Measurements from ENCODE around the gene ACVR1.
"Not testable (repeated sequence)": the region's sequence is repeated elsewhere in the genome, so short reads cannot be mapped to it uniquely, and the experiment has no call there.

The ACVR1 gene

DNA sequence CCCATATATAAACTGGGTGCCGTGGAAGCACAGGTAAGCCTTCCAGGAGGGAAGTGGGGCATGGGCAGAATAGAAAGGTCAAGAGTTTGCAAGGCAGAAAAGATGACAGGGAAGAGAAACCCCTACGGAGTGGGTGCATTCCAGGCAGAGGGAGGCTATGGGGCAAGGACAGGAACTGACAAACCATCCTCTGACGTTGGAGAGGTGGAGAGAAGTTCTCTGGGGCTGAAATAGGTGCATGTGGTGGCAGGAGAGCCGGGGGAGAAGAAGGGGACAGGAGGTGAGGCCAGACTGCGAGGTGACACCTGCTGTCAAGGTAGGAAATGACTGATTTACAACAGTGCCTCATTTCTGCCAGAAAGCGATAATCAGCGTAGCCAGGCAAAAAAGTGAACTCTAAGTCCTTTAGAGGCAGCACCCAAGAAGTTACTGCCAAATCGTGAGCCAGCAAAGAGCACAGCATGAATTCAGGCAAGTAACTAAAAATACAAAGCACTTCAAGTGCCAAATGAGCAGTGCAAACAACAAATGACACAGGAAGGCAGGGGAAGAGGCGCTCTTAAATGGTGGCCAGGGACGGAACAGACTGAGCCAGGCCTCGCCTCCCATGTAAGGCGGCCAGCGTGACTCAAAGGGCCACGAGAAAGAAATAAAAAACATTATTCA is 134.2 kb downstream of the ACVR1 start:
- Mint-ChIP-seq H3K27me3 (no peaks in the 10 kb centered on the region), H3K9me3 (no peaks in the 10 kb centered on the region), H3K27ac (no peak overlapping the region), H3K36me3 (ENCODE audit: insufficient read depth) (peaks cover 5% of the 10 kb centered on the region), H3K4me3 (no peak overlapping the region), H3K4me1 (ENCODE audit: low read depth in 2 of 2) (peaks cover 3 to 5% of the 10 kb centered on the region in 2 donors)
- ATAC-seq (replicated peaks) (no peak), DNase-seq (no peak)

GRCh38 chr2:157737656-157738055 is 138.5 kb downstream of the ACVR1 start:
- H3K4me3 Mint-ChIP-seq, result no peak overlapping the region
- no peak for ATAC-seq (replicated peaks)
- peaks cover 16% of the 10 kb centered on the region for H3K36me3 Mint-ChIP-seq (ENCODE audit: insufficient read depth)
- no peaks in the 10 kb centered on the region for H3K9me3 Mint-ChIP-seq
- H3K4me1 Mint-ChIP-seq (ENCODE audit: low read depth in 2 of 2), result peaks cover 0 to under 1% of the 10 kb centered on the region in 2 donors
- no peaks in the 10 kb centered on the region for H3K27me3 Mint-ChIP-seq
- no peak overlapping the region for H3K27ac Mint-ChIP-seq
- no peak for DNase-seq

GRCh38 chr2:157735532-157735931 is 140.6 kb downstream of the ACVR1 start:
- H3K9me3 Mint-ChIP-seq, result no peaks in the 10 kb centered on the region
- no peak for ATAC-seq (replicated peaks)
- H3K36me3 Mint-ChIP-seq (ENCODE audit: insufficient read depth), result peaks cover 23% of the 10 kb centered on the region

GRCh38 chr2:157733263-157733662 is 142.9 kb downstream of the ACVR1 start:
- peaks cover 0 to 5% of the 10 kb centered on the region in 2 donors for H3K4me1 Mint-ChIP-seq (ENCODE audit: low read depth in 2 of 2)
- no peak overlapping the region for H3K27ac Mint-ChIP-seq
- no peaks in the 10 kb centered on the region for H3K27me3 Mint-ChIP-seq
- DNase-seq, result no peak
- H3K9me3 Mint-ChIP-seq, result peaks cover 3 to 10% of the 10 kb centered on the region in 2 donors
- H3K36me3 Mint-ChIP-seq (ENCODE audit: insufficient read depth), result peaks cover 23% of the 10 kb centered on the region
- H3K4me3 Mint-ChIP-seq, result no peak overlapping the region
- ATAC-seq (replicated peaks), result no peak

More at GRCh38 chr2:157735532-157735931, 140.6 kb downstream of the ACVR1 start:
- H3K27ac Mint-ChIP-seq, result no peak overlapping the region
- H3K27me3 Mint-ChIP-seq, result no peaks in the 10 kb centered on the region
- no peak overlapping the region for H3K4me3 Mint-ChIP-seq
- H3K4me1 Mint-ChIP-seq (ENCODE audit: low read depth in 2 of 2), result no peaks in the 10 kb centered on the region
- no peak for DNase-seq

- ATAC-seq (replicated peaks) (no peak), DNase-seq (no peak)
- Mint-ChIP-seq H3K36me3 (ENCODE audit: insufficient read depth) (peaks cover 23% of the 10 kb centered on the region), H3K4me3 (no peak overlapping the region), H3K4me1 (ENCODE audit: low read depth in 2 of 2) (peaks cover 0 to 5% of the 10 kb centered on the region in 2 donors), H3K27me3 (no peaks in the 10 kb centered on the region), H3K9me3 (peaks cover 3 to 10% of the 10 kb centered on the region in 2 donors), H3K27ac (no peak overlapping the region)
These were observed 143.5 kb downstream of the ACVR1 start for GRCh38 chr2:157732596-157732995.

GRCh38 chr2:157727693-157728092 is 148.4 kb downstream of the ACVR1 start:
- Mint-ChIP-seq H3K9me3 (peaks cover 7 to 23% of the 10 kb centered on the region in 2 donors), H3K36me3 (ENCODE audit: insufficient read depth) (peaks cover 6% of the 10 kb centered on the region), H3K4me3 (no peak overlapping the region), H3K27me3 (no peaks in the 10 kb centered on the region), H3K27ac (no peak overlapping the region), H3K4me1 (ENCODE audit: low read depth in 2 of 2) (peaks cover 0 to 5% of the 10 kb centered on the region in 2 donors)
- DNase-seq, result no peak
- ATAC-seq (replicated peaks), result no peak

GRCh38 chr2:157726946-157727345 is 149.2 kb downstream of the ACVR1 start:
- Mint-ChIP-seq H3K9me3 (peaks cover 10 to 29% of the 10 kb centered on the region in 2 donors), H3K27ac (no peak overlapping the region), H3K4me3 (no peak overlapping the region), H3K4me1 (ENCODE audit: low read depth in 2 of 2) (peaks cover 0 to 5% of the 10 kb centered on the region in 2 donors), H3K27me3 (no peaks in the 10 kb centered on the region), H3K36me3 (ENCODE audit: insufficient read depth) (peaks cover 6% of the 10 kb centered on the region)
- DNase-seq (no peak), ATAC-seq (replicated peaks) (no peak)

DNA sequence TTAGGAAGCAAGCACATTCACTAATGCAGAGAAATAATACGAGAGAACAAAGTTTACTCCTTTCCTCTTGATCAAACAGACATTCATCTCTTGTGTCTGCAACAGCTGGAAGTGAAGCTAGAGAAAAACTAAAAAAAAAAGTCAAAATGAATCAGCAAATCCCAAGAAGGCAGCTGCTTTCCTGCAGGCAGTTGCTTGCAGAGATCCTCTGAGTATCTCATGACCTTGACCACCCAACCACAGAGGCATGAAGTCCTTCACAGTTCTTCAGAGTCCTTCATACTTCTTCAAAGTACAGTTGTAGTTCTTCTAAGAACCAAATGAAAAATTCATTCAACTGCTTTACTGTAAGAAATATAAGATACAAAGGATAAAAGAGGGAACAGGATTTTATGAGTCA is 150.3 kb downstream of the ACVR1 start:
- Mint-ChIP-seq H3K36me3 (ENCODE audit: insufficient read depth) (no peaks in the 10 kb centered on the region), H3K27ac (no peak overlapping the region), H3K4me3 (no peak overlapping the region), H3K27me3 (no peaks in the 10 kb centered on the region), H3K9me3 (peaks cover 10 to 29% of the 10 kb centered on the region in 2 donors), H3K4me1 (ENCODE audit: low read depth in 2 of 2) (peaks cover 0 to 5% of the 10 kb centered on the region in 2 donors)
- DNase-seq, result no peak
- no peak for ATAC-seq (replicated peaks)

GRCh38 chr2:157722580-157723234 is 153.4 kb downstream of the ACVR1 start:
- DNase-seq, result no peak
- Mint-ChIP-seq H3K27ac (no peak overlapping the region), H3K9me3 (peaks cover 7 to 26% of the 10 kb centered on the region in 2 donors), H3K27me3 (no peaks in the 10 kb centered on the region), H3K4me3 (no peak overlapping the region), H3K4me1 (ENCODE audit: low read depth in 2 of 2) (no peaks in the 10 kb centered on the region), H3K36me3 (ENCODE audit: insufficient read depth) (no peaks in the 10 kb centered on the region)
- no peak for ATAC-seq (replicated peaks)

GRCh38 chr2:157720504-157720903 is 155.6 kb downstream of the ACVR1 start:
- no peak overlapping the region for H3K4me3 Mint-ChIP-seq
- no peaks in the 10 kb centered on the region for H3K36me3 Mint-ChIP-seq (ENCODE audit: insufficient read depth)
- H3K9me3 Mint-ChIP-seq, result peaks cover 7 to 26% of the 10 kb centered on the region in 2 donors
- no peak for ATAC-seq (replicated peaks)
- H3K27me3 Mint-ChIP-seq, result no peaks in the 10 kb centered on the region
- no peak for DNase-seq
- no peaks in the 10 kb centered on the region for H3K4me1 Mint-ChIP-seq (ENCODE audit: low read depth in 2 of 2)
- no peak overlapping the region for H3K27ac Mint-ChIP-seq

- H3K36me3 Mint-ChIP-seq (ENCODE audit: insufficient read depth); DNase-seq; H3K27ac Mint-ChIP-seq; H3K4me1 Mint-ChIP-seq (ENCODE audit: low read depth in 2 of 2); ATAC-seq (replicated peaks); H3K4me3 Mint-ChIP-seq: not testable (repeated sequence)
- H3K9me3 Mint-ChIP-seq, result peaks cover 10 to 29% of the 10 kb centered on the region in 2 donors
- peaks cover 10 to 24% of the 10 kb centered on the region in 2 donors for H3K27me3 Mint-ChIP-seq
These were observed 171.5 kb downstream of the ACVR1 start for GRCh38 chr2:157704653-157705052.

- H3K9me3 Mint-ChIP-seq, result peaks cover 7 to 29% of the 10 kb centered on the region in 2 donors
- peaks cover 10 to 24% of the 10 kb centered on the region in 2 donors for H3K27me3 Mint-ChIP-seq
- not testable (repeated sequence) for H3K4me3 Mint-ChIP-seq; ATAC-seq (replicated peaks); H3K36me3 Mint-ChIP-seq (ENCODE audit: insufficient read depth); DNase-seq; H3K27ac Mint-ChIP-seq; H3K4me1 Mint-ChIP-seq (ENCODE audit: low read depth in 2 of 2)
These were observed 172.0 kb downstream of the ACVR1 start for GRCh38 chr2:157704148-157704547.

DNA sequence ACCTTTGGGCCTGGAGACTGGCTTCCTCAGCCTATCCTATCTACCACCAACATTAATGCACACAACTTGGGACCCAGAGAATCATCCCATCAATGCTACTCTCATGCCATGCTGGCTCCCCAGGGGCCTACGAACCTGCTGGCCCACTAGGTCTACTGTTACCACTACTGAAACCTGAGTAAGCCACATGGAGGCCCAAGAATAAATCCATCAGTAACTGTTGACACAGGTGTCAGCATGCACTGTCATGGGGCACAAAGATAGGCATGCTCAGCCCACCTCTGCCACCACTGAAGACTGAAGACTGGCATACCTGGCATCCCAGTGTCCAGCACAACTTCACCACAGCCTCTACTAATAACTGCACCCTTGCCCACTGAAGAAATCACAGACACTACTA is 176.3 kb downstream of the ACVR1 start:
- DNase-seq, result no peak
- no peak for ATAC-seq (replicated peaks)
- no peaks in the 10 kb centered on the region for H3K4me1 Mint-ChIP-seq (ENCODE audit: low read depth in 2 of 2)
- no peak overlapping the region for H3K4me3 Mint-ChIP-seq
- H3K27me3 Mint-ChIP-seq, result peaks cover 0 to 6% of the 10 kb centered on the region in 2 donors
- H3K27ac Mint-ChIP-seq, result no peak overlapping the region
- no peaks in the 10 kb centered on the region for H3K36me3 Mint-ChIP-seq (ENCODE audit: insufficient read depth)
- peaks cover 7 to 20% of the 10 kb centered on the region in 2 donors for H3K9me3 Mint-ChIP-seq

DNA sequence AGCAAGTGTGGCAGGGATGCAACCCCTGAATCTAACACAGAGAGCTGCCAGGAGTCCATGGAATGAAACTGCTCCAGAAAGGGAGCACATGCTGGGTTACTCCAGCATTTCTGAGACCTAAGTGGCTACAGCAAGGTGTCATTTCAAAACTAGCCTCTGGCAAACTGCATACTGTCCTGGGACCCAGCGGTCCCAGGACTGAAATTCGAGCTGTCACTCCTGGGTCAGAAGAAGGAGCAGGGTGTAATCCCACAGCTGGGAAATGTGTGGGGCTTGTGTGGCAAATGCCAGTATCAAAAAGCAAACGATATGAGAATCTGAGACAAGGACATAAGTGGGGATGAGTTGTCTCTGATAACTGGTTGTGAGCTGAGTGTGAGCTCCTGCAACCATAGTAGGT is 177.1 kb downstream of the ACVR1 start:
- H3K27ac Mint-ChIP-seq, result no peak overlapping the region

More for the DNA sequence above, 177.1 kb downstream of the ACVR1 start:
- ATAC-seq (replicated peaks) (no peak), DNase-seq (no peak)
- Mint-ChIP-seq H3K36me3 (ENCODE audit: insufficient read depth) (no peaks in the 10 kb centered on the region), H3K9me3 (peaks cover 7 to 20% of the 10 kb centered on the region in 2 donors), H3K4me3 (no peak overlapping the region), H3K27me3 (peaks cover 0 to 6% of the 10 kb centered on the region in 2 donors), H3K4me1 (ENCODE audit: low read depth in 2 of 2) (no peaks in the 10 kb centered on the region)

Data from effector memory CD8-positive, alpha-beta T cell (primary cell).